Activated CD4-positive, CD25-positive, alpha-beta regulatory T cell treated with anti-CD3 and anti-CD28 coated beads, Interleukin-2, amount 50 U/mL, for 72 hours (primary cell): ENCODE data around the gene MBOAT2.
"Not testable (repeated sequence)": the region's sequence is repeated elsewhere in the genome, so short reads cannot be mapped to it uniquely, and the experiment has no call there.

Experiments used
- DNase-seq: peaks from one replicate; pipeline ENCODE4 v3.0.0; 2021

MBOAT2 gene

DNA sequence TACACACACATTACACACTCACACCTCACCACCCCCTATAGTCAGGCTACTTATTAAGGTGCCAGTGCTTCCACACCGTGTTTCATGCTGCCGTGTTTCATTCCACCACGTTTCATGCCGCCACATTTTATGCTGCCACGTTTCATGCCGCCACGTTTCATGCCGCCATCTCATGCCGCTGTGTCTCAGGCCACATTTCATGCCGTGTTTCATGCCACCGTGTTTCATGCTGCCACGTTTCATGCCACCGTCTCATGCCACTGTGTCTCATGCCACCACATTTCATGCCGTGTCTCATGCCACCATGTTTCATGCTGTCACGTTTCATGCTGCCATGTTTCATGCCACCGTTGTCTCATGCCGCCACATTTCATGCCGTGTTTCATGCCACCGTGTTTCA lies 65.1 kb downstream of the MBOAT2 start:
- no peak for DNase-seq

DNA sequence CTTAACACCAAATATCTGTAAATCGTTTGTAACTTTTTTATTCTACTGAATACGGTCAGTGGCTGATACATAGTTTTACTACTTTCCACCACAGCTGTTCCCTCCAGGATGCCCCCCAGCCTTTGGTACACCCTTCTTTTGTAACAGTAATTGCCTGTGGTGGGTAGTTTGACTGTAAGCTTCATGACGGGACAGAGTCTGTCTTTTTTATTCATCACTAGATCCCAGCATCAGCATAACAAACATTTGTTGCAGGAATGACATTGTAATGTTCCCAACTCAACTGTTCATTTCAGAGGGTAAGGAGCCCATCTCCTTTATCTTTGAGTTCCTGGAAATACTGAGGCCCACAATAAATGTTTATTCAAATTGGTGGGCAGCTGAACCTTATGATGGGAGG lies 67.5 kb downstream of the MBOAT2 start:
- DNase-seq = no peak

DNA sequence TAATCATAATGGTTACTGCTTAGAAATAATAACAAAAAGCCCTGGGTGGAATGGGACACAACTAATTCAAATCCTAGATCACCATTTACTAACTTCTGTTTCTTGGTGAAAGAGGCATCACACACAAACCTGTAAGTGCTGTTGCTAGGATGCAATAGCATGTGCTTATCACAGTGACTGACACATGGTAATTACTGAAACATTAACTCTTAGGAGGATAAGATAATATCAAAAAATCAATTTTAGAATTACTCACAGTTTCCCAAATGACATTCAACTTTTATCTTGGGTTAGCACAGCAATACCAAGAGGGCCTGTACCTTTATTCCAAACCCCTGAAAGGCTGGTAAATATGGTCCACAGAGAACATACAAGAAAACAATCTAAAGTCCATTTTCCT lies 69.1 kb downstream of the MBOAT2 start:
- DNase-seq = no peak

DNA sequence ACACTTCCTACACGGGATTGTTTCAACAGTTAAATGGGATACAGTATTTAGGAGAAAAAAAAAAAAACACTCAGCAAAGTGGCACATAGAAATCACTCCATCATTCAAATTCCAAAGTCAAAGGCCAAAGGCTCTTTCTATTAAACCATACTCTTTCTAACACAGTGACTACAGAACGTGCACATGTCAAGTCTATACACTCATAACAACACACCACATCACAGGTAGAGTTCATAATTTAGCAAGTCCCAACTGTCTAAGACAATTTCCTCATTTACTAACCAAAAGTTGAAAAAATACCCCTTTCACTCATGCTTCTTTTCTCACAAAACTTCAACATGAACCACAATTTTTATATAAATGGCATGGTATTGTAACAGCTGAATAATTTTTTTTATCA lies 70.8 kb downstream of the MBOAT2 start:
- DNase-seq = no peak

DNA sequence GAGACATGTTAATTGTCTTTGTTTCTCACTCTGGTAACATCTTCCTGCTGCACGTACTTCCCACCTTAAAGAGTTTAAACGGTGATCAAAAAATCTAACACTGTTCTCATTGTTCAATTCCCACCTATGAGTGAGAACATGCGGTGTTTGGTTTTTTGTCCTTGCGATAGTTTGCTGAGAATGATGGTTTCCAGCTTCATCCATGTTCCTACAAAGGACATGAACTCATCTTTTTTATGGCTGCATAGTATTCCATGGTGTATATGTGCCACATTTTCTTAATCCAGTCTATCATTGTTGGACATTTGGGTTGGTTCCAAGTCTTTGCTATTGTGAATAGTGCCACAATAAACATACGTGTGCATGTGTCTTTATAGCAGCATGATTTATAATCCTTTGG lies 73.3 kb downstream of the MBOAT2 start:
- DNase-seq = not testable (repeated sequence)

DNA sequence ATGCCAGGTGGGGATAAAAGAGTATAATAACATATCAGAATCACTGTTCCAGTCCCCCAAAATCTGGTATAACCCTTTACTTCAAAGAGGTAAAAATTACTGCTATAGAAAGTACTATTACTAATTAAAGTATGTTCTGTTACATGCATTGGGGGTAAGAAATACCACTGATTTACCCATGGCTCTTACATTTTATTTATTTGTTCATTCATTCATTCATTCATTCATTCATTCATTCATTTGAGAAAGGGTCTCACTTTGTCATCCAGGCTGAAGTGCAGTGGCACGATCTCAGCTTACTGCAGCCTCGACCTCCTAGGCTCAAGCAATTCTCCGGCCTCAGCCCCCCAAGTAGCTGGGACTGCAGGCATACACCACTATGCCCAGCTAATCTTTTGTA lies 74.4 kb downstream of the MBOAT2 start:
- DNase-seq = no peak

DNA sequence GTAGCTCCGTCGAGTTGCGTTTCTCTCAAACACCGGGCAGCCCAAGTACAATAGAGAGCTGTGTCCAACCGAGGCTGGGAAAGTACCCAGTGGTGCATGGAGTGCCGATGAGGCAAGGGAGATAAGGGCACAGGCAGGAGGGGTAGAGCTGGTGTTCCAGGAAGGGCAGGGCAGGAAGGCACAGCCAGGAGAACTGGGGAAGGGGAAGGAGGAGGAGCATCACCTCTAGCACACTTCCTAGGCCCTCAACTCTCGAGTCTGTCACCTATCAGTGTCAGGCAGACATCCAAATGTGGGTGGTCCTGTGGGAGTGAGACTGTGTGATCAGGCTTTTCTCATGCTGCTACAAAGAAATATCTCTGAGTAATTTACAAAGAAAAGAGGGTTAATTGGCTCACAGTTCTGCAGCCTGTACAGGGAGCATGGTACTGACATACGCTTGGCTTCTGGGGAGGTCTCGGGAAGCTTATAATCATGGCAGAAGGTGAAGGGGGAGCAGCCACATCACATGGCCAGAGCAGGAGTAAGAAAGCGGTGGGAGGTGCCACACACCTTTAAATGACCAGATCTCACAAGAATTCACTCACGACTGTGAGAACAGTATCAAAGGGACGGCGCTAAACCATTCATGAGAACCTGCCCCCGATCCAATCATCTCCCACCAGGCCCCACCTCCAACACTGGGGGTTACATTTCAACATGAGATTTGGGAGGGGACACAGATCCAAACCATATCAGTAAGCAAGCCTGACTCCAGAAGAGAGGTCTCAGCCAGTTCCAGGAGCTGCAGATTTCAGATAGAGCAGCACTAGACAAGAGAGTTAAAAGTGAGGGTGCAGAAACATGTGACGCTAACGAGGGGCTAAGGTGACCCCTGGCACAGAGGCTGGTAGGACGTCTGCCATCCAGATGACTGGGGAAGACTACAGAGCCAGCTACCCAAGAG lies 75.7 kb downstream of the MBOAT2 start:
- DNase-seq = no peak

DNA sequence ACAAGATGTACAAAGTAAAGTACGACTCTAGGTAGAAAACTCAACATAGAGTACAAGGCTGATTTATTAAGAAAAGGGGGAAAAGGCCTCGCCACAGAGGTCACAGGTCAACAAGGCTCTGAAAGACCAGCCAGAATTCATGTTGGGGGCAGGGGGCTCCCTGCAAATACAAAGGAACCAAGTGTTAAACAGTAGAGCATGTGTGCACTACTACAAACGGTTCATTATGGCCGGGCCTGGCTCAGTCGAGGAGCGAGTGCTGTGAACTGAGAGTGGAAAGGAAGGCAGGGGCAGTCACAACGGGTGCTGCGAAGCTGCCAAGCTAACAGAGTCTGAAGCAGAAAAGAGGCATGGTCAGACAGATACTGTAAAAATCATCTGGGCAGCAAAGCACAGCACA lies 77.1 kb downstream of the MBOAT2 start:
- DNase-seq = no peak

DNA sequence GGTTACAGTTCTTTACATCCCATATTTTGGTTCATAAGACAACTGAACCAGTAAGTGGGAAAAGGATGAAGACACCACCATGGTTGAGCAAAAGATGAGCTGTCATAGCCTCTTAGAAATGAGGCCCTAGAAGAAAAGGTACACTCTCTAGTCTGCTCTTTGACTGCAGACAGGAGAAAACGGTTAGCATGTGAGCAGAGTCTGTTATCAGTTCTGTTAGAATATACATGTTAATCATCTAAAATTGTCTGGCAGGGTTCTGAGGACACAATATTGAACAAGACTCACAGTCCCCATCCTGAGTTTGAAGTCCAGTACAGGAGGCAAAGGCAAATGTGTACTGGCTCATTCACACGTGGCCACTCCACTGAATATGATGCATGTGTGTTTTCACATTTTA lies 78.1 kb downstream of the MBOAT2 start:
- no peak for DNase-seq

DNA sequence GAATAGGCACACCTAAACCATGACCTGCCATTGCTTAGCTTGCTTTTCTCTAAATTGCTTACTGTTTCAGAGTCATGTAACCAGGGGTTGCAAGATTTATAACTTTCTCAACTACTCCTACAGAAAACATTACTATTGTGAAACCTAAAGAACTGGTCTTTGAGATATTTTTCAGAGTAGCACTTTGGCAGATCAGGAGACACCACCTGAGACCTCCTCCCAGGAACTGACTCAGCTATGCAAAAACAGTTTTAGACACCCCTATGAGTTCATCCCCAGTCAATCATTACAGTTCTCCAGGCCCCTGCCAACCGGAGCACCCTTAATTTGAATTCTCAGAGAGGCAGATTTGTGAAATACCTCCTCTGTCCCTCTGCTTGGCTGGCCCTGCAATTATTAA lies 80.3 kb downstream of the MBOAT2 start:
- no peak for DNase-seq

DNA sequence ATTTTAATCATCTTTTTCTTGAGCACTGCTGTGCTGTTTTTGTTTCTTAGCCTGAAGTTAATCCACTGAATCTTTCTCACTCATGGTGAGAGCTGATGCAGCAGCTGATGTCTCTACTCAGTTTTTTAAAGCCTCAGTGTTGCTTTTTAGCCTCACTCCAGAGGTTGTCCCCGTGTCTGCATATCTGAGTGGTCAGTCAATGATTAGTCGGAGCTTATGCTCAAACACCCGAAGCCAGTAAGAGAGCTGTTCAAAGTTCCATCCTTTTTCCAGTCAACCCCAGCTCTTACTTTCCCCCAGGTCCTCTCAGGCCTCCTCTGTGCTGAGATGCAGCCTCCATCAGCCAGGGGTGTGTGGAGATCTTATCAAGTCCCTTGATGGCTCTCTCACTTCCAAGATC lies 81.1 kb downstream of the MBOAT2 start:
- DNase-seq = no peak

DNA sequence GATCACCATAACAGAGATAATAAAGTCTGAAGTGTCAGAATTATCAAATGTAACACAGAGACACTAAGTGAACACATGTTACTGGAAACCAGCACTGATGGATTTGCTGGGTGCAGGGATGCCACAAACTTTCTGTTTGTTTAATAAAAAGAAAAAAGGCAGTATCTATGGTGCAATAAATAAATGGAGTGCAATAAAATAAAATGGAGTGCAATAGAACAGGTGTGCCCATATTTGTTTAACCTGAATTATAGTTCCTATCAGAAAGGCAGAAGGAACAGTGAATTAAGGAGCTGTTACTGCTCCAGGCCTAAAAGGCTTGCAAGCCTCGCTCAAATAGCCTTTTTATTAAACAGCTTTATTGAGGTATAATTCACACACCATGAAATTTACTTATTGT lies 85.1 kb downstream of the MBOAT2 start:
- no peak for DNase-seq

DNA sequence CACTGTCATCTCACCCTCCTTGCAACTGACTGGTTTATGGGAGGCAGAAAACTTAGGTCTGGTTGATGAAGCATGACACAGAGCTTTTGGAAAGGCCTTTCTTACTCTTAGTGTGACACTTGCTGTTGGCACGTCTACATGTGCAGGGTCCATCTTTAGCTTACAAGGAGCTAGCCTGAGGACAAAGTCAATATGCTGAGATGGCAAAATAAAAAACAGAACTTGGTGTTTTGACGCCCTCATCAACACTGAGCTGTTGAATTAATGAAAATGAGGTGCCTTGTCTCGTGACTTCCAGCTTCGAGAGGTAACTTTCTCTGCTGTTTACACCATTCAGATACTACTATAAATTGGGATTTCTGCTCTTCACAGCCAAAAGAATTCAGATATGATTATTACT lies 87.5 kb downstream of the MBOAT2 start:
- DNase-seq = no peak

DNA sequence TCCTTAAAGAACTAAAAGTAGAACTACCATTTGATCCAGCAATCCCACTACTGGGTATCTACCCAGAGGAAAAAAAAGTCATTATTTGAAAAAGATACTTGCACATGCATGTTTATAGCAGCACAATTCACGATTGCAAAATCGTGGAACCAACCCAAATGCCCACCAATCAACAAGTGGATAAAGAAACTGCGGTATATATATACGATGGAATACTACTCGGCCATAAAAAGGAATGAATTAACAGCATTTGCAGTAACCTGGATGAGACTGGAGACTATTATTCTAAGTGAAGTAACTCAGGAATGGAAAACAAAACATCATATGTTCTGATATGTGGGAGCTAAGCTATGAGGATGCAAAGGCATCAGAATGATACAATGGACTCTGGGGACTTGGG lies 89.7 kb downstream of the MBOAT2 start:
- DNase-seq = not testable (repeated sequence)

DNA sequence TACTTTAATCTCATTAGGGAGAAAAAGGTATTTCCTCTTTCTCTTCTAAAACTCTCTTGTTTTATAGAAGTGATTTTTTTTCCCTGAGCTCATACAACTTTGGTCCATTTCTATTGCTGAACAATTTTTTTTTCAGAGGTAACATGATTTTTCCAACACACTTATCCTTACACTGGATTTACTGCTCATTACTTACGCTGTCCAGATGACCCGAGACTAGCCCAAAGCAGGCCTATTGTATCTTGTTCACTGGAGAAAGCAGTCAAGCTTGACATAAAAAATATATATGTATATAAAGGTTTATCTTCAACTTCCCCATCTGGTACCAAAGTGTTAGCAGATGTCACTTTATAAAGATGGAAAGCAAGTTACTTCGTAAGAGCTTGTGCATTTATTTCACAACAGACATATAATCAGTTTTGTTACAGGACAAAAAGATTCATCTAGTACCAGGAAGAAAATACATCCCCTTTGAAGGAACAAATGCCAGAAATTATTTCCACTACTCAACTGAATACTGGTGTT lies 95.7 kb downstream of the MBOAT2 start:
- no peak for DNase-seq

DNA sequence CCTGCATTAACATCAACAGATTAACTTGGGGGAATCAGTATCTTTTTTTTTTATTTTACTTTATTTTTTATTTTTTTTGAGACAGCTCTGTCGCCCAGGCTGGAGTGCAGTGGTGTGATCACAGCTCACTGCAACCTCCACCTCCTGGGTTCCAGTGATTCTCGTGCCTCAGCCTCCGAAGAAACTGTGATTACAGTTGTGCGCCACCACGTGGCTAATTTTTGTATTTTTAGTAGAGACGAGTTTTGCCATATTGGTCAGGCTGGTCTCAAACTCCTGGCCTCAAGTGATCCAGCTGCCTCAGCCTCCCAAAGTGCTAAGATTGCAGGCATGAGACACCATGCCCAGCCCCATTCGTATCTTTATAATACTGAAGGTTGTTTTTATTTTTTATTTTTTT lies 99.6 kb downstream of the MBOAT2 start:
- DNase-seq = not testable (repeated sequence)

DNA sequence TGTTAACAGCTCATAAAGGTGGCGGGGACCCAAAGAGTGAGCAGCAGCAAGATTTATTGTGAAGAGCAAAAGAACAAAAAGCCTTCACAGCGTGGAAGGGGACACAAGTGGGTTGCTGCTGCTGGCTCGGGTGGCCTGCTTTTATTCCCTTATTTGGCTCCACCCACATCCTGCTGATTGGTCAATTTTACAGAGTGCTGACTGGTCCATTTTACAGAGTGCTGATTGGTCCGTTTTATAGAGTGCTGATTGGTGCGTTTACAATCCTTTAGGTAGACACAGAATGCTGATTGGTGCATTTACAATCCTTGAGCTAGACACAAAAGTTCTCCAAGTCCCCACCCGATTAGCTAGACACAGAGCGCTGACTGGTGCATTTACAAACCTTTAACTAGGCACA lies 100.7 kb downstream of the MBOAT2 start:
- not testable (repeated sequence) for DNase-seq

DNA sequence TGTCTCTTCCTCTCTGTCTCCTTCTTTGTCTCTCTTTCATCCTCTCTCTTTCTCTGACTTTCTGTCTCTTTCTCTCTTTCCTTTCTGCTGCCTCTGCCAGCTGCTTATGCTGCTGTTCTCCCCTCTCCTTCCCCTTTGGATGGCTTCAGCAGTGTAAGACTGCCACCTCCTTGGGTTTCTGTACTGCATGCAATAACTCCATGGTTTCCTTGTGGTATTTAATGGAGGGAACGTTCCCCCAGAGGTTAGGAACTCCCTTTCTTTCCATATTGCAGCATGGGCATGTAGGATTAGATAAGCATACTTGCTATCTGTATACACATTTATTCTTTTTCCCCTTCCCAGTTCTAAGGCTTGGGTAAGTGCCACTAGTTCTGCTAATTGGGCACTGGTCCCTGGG lies 106.3 kb downstream of the MBOAT2 start:
- DNase-seq = not testable (repeated sequence)

DNA sequence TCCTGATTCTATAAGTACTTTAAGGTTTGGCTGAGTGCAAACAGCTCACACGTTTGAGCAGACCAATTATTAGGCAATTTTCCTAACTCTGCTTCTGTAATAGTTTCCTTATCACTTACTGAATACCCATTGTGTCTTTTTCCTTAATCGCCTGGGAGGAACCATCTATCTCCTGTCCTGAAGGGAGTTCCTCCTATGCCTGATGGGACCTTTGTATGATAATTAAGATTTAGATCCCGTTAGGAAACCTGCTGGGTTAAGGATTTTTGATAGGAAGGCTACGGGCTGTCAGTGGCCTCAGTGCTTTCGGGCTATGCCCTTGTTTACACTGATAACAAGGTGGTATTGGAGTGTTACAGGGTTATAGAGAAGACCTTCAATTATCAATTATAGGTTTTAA lies 106.8 kb downstream of the MBOAT2 start:
- not testable (repeated sequence) for DNase-seq

DNA sequence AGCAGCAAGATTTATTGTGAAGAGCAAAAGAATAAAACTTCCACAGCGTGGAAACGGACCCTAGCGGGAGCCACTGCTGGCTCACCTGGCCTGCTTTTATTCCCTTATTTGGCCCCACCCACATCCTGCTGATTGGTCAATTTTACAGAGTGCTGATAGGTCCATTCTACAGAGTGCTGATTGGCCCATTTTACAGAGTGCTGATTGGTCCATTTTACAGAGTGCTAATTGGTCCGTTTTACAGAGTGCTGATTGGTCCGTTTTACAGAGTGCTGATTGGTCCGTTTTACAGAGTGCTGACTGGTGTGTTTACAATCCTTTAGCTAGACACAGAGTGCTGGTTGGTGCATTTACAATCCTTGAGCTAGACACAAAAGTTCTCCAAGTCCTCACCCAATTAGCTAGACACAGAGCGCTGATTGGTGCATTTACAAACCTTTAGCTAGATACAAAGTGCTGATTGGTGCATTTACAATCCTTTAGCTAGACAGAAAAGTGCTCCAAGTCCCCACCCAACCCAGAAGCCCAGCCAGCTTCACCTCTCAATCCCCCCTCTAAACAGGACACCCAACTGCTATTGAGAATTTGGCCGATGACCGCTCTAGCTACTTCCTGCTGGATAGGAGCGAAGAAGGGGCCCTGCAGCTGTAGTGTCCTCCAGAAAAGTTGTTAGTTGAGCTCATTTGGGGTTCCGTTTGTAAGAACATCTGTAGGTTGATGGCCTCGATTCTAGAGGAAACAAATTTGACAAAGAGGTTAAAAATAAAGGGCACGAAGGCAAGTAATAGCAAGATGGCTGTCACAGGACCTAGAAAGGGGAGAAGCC lies 108.2 kb downstream of the MBOAT2 start:
- DNase-seq = not testable (repeated sequence)

DNA sequence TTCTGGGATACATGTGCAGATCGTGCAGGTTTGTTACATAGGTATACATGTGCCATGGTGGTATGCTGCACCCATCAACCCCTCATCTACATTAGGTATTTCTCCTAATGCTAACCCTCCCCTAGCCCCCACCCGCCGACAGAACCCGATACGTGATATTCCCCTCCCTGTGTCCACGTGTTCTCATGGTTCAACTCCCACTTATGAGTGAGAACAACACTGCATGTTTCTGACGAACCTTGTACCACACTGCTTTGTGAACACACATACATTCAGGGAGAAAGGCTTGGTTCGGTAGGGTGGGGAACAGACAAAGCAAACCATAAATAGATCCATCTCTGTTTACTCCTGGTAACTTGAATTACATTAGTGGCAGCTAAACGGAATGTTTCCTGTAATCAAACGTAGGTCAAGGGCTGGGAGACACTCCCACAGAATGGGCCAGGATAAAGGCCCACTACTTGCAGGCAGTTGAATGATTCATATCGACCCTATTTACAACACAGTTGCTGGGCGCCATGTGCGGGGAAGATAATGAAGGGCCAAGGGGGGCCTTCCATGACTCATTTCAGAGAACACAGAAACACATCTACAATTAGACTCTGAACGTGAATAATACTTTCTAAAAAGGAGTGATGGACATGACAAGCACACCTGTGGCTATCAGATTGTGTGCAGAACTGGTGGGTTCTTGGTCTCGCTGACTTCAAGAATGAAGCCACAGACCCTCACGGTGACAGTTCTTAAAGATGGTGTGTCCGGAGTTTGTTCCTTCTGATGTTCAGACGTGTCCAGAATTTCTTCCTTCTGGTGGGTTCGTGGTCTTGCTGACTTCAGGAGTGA lies 109.3 kb downstream of the MBOAT2 start:
- no peak for DNase-seq

DNA sequence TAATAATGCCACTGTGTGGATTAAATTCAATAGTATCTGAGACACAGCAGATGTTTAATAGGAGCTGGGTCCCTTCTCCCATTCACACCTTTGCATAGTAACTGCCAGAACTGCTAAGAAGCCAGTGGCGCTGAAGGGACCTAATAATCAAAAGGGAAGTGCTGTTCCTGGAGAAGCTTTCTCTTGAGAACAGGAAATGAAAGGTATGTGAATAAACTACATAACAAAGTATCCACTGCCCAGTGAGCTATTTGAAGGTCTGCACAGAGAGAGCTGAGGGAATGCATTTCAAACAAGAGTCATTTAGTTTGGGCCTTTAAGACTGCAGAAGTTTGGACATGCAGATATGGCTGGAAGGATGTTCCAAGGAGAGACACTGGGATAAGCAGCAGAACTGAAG lies 110.0 kb downstream of the MBOAT2 start:
- DNase-seq = no peak

DNA sequence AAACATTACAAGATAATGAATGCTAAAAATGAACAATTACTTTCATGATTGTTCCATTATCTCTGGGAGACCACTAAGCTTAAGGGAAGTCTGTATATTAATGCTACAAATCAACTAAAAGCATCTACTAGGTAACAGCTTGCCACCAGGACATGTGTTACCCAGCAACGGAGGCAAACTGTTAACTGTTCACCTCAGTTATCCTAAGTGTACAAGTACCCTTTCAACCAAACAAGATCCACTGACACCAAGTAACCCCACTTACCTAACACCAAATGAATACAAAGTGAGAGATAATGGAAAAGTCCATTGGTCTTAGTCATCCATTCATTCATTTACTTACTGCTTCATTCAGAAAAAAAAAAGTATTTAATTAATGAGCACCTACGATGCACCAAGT lies 111.4 kb downstream of the MBOAT2 start:
- no peak for DNase-seq
